BLaER1 (cell line): ENCODE results near the gene KYNU.

Experiments
- H3K27ac ChIP-seq: shearing (Covaris generic); formaldehyde crosslinking; 2 replicates; pipeline ENCODE4 v1.8.1; 2022
- H3K27me3 ChIP-seq: shearing (Covaris generic); formaldehyde crosslinking; 2 replicates; pipeline ENCODE4 v1.8.1; 2022
- H3K36me3 ChIP-seq: shearing (Covaris generic); formaldehyde crosslinking; 2 replicates; pipeline ENCODE4 v1.8.1; 2022
- H3K4me1 ChIP-seq: shearing (Covaris generic); formaldehyde crosslinking; 2 replicates; pipeline ENCODE4 v1.8.1; 2022
- H3K4me2 ChIP-seq: shearing (Covaris generic); formaldehyde crosslinking; 2 replicates; pipeline ENCODE4 v1.8.1; 2022
- H3K4me3 ChIP-seq: shearing (Covaris generic); formaldehyde crosslinking; 2 replicates; pipeline ENCODE4 v1.8.1; 2022
- H3K9ac ChIP-seq: shearing (Covaris generic); formaldehyde crosslinking; 2 replicates; pipeline ENCODE4 v1.8.1; 2022
- H3K9me3 ChIP-seq: shearing (Covaris generic); formaldehyde crosslinking; 2 replicates; pipeline ENCODE4 v1.8.1; 2022
- H4K20me1 ChIP-seq: shearing (Covaris generic); formaldehyde crosslinking; 2 replicates; pipeline ENCODE4 v1.8.1; 2022
- Cebpa-rat ChIP-seq: shearing (Covaris generic); IDR thresholded peaks from 2 replicates; pipeline ENCODE4 v1.8.1; 2022

Gene KYNU

DNA sequence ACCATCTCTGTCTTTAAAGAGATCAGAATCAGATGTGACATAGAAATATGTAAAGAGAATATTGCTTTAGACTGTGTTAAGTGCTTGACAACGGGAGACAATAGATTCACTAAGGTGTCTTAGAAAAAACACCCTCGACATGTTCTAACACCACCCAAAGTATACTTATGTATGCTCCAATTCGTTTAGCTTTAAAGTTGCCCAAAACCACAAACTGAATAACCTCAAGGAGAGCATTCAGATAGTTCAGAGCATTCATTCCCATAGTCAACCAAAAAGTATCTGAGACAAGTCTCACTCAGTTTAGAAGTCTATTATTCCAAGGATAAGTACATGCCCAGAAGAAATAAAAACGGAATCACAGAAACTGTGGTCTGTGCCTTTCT lies 96.4 kb downstream of the KYNU start:
- H3K4me1 ChIP-seq, result no peaks in the 10 kb centered on the region; the same call in 1 of the 2 replicates
- H3K27me3 ChIP-seq, result no peaks in the 10 kb centered on the region
- no peak overlapping the region for H3K4me2 ChIP-seq
- TF ChIP-seq Cebpa-rat, result no peak
- H3K27ac ChIP-seq, result no peak overlapping the region
- no peaks in the 10 kb centered on the region for H3K36me3 ChIP-seq
- no peak overlapping the region for H3K4me3 ChIP-seq
- H4K20me1 ChIP-seq, result no peaks in the 10 kb centered on the region
- H3K9me3 ChIP-seq, result no peaks in the 10 kb centered on the region
- H3K9ac ChIP-seq, result no peak overlapping the region

DNA sequence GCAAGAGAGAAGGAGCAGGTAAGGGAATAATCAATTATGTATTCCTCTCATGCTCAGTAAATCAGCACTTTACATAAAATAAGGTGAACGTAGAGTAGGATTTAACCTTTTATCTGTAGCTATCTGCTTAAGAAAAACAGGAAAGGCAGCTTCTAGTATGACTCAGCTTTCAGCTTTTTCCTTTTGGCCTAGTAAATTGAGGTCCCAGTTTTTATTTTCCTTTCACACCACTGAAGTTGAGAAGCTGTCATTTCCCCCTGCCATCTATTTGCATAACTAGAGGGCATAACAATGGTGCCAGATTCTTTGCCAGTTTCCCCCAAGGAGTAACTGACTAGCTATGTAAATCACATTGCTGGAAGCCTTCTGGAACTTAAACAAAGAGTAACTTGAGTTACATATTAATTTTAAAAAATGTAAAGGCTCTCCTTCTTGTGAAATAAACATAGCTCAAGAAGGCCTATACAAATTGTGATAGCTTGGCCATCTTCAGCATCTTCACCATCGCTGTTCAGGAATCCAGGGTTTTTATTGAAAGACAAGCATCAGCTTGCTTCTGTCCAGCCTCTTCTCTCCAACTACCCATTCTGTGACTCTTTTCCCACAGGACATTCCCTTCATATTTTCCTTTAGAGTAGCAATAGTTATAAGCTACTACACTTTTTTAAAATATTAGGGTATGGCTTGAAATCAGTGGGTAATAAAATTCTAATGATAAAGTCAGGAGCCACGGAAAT lies 97.0 kb downstream of the KYNU start:
- H3K9ac ChIP-seq, result no peak overlapping the region
- no peak overlapping the region for H3K4me2 ChIP-seq
- no peaks in the 10 kb centered on the region for H3K9me3 ChIP-seq
- TF ChIP-seq Cebpa-rat, result no peak
- no peaks in the 10 kb centered on the region for H3K36me3 ChIP-seq
- H3K4me3 ChIP-seq, result no peak overlapping the region
- no peaks in the 10 kb centered on the region for H3K27me3 ChIP-seq
- no peaks in the 10 kb centered on the region; the same call in 1 of the 2 replicates for H3K4me1 ChIP-seq
- H3K27ac ChIP-seq, result no peak overlapping the region
- no peaks in the 10 kb centered on the region for H4K20me1 ChIP-seq

DNA sequence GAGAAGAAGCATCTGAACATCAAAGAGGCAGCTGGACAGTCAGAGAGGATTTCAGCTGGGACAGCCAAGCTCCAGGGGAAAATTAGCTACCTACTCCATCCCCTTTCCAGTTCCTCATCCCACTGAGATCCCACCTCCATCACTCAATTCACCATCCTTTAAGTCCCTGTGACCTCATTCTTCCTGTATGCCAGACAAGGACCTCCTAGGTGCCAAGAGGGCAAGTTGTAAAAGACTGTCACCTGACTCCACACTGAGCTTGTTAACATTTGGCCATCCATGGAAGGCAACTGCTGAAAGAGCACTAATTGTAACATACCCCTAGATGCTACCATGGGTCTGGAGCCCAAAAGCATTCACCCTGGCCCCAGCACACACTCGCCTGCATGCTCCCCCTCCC lies 97.8 kb downstream of the KYNU start:
- Histone ChIP-seq H3K4me2 (no peak overlapping the region), H3K4me3 (no peak overlapping the region), H3K9ac (no peak overlapping the region), H3K4me1 (no peaks in the 10 kb centered on the region; the same call in 1 of the 2 replicates), H3K27me3 (no peaks in the 10 kb centered on the region), H3K9me3 (no peaks in the 10 kb centered on the region), H3K36me3 (no peaks in the 10 kb centered on the region), H3K27ac (no peak overlapping the region), H4K20me1 (no peaks in the 10 kb centered on the region)
- TF ChIP-seq Cebpa-rat, result no peak

DNA sequence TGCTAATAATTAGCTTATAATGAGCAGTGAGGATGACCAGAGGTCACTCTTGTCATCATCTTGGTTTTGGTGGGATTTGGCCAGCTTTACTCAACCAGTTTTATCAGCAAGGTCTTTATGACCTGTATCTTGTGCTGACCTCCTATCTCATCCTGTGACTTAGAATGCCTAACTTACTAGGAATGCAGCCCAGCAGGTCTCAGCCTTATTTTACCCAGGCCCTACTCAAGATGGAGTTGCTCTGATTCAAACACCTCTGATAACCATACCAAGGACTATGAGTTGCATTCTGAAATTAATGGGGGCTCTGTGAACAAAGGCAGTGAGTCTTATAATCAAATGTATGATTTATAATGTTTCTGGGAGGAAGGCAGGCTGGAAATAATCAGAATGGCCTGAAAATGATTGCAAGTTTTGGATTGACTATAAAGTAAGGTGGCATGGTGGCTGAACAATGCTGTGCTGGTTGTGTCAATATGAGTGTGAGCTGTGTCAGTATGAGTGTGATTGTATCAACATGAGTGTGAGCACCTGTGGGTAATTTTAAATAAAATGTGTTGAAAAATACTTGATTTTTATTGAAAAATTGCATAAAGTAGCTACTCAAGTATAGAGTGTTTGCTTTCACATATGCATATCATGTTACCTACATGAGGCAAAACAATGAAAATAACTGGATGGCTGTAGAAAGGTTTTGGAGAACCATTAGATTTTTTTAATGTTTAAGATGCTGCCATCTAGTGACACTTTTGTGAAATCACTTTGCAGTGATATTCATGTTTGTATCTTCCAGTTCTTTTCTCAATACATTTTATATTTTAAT lies 103.0 kb downstream of the KYNU start:
- H4K20me1 ChIP-seq, result no peaks in the 10 kb centered on the region
- no peaks in the 10 kb centered on the region for H3K9me3 ChIP-seq
- no peak overlapping the region for H3K4me2 ChIP-seq

DNA sequence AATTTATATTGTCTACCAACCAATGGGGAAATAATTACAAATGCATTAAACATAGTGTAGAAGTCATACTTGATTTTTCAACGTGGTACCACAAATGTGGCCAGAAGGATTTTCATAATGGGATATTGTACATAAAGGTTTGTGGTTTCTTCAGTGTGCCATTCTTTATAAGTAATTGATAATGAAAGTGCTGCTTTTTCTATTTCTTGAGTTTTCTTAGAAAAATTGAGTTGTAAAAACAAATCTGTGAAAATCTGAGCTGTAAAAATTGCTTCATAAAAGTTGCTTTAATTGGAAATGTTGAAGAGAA lies 103.6 kb downstream of the KYNU start:
- Histone ChIP-seq H4K20me1 (no peaks in the 10 kb centered on the region), H3K36me3 (no peaks in the 10 kb centered on the region), H3K4me3 (no peak overlapping the region), H3K9me3 (no peaks in the 10 kb centered on the region), H3K4me1 (no peaks in the 10 kb centered on the region), H3K9ac (no peak overlapping the region), H3K27me3 (no peaks in the 10 kb centered on the region), H3K27ac (no peak overlapping the region), H3K4me2 (no peak overlapping the region)
- TF ChIP-seq Cebpa-rat, result no peak

More for the DNA sequence above, 103.0 kb downstream of the KYNU start:
- Histone ChIP-seq H3K27me3 (no peaks in the 10 kb centered on the region), H3K4me1 (no peaks in the 10 kb centered on the region), H3K9ac (no peak overlapping the region), H3K27ac (no peak overlapping the region), H3K36me3 (no peaks in the 10 kb centered on the region), H3K4me3 (no peak overlapping the region)
- TF ChIP-seq Cebpa-rat, result no peak

DNA sequence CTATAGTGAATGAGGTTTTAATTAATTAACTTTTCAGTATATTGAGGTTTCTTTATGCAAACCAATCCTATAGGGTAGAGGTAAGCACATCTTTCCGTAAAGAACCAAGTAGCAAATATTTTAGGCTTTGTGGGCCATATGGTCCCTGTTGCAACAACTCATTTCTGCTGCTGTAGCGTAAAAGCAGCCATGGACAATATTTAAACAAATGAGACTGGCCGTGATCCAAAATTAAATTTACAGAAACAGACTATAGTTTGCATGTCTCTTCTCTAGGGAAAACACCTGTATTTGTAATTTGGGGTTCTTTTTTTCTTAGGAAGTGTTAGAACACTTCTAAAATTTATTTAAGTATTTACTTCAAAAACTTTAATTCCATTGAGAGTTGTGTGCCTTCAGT lies 104.3 kb downstream of the KYNU start:
- Histone ChIP-seq H3K9ac (no peak overlapping the region), H3K4me3 (no peak overlapping the region), H3K27ac (no peak overlapping the region), H3K27me3 (no peaks in the 10 kb centered on the region), H3K9me3 (no peaks in the 10 kb centered on the region), H4K20me1 (no peaks in the 10 kb centered on the region), H3K4me2 (no peak overlapping the region), H3K4me1 (no peaks in the 10 kb centered on the region), H3K36me3 (no peaks in the 10 kb centered on the region)
- TF ChIP-seq Cebpa-rat, result no peak

DNA sequence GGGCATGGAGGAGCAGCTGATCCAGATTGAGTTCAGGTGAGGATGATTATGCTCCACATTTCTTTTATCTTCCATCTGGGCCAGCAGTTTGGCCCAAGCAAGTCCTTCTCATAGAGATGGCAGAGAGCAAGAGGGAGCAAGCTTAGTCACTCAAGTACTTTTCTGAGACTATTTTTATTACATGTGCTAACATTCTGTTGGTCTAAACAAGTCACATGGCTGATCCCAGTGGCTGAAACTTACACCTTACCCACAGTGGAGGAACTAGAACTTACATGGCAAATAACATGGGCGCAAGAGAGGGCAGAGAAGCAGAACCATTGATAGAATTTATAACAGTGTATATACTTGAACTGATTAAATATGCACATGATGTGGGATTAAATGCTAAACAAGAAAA lies 105.7 kb downstream of the KYNU start:
- no peaks in the 10 kb centered on the region for H3K36me3 ChIP-seq
- no peak overlapping the region for H3K9ac ChIP-seq
- no peak overlapping the region for H3K27ac ChIP-seq
- no peak overlapping the region for H3K4me2 ChIP-seq
- no peaks in the 10 kb centered on the region for H3K4me1 ChIP-seq
- H3K9me3 ChIP-seq, result no peaks in the 10 kb centered on the region
- TF ChIP-seq Cebpa-rat, result no peak
- no peak overlapping the region for H3K4me3 ChIP-seq
- no peaks in the 10 kb centered on the region for H3K27me3 ChIP-seq
- no peaks in the 10 kb centered on the region for H4K20me1 ChIP-seq

DNA sequence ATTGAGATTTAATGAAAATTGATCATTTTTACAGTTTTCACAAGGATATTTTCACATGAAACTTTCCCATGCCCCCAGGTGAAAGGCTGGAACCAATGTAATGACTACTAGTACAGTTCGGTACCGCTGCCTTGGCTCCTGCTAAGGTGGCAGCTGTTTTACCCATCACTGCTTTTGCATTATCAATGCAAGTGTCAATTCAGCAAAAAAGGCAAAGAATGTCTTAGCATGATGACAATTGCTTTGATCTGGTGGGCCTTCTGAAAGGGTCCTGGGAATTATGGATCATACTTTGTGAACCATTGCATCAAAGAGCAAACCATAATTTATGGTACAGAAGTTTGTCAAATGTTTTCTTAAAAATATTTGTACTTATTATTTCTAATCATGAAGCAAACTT lies 107.2 kb downstream of the KYNU start:
- Histone ChIP-seq H3K27ac (no peak overlapping the region), H3K9me3 (no peaks in the 10 kb centered on the region), H3K4me3 (no peak overlapping the region), H3K36me3 (no peaks in the 10 kb centered on the region), H3K4me2 (no peak overlapping the region), H3K9ac (no peak overlapping the region), H4K20me1 (no peaks in the 10 kb centered on the region), H3K27me3 (no peaks in the 10 kb centered on the region), H3K4me1 (no peaks in the 10 kb centered on the region)
- TF ChIP-seq Cebpa-rat, result no peak

DNA sequence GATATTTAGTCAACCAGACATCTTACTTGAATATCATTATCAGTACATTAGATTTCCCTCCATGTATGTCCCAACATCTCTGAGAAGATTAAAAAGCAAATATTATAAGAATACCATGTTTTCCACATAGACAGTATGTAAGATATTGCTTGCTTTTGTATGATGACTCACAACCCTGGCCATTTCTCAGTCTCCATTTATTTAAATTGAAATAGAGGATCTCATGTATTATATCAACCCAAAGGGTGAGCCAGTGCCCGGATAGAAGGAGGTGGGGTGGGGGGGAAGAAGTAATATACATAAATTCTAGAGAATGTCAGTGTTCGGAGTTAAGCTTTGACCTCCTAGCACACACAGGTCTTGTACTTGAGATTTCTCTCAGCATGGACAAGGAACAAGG lies 109.6 kb downstream of the KYNU start:
- Histone ChIP-seq H3K9ac (no peak overlapping the region), H3K27ac (no peak overlapping the region), H3K4me1 (no peaks in the 10 kb centered on the region), H4K20me1 (no peaks in the 10 kb centered on the region), H3K4me2 (no peak overlapping the region), H3K4me3 (no peak overlapping the region), H3K9me3 (no peaks in the 10 kb centered on the region), H3K27me3 (no peaks in the 10 kb centered on the region), H3K36me3 (no peaks in the 10 kb centered on the region)
- TF ChIP-seq Cebpa-rat, result no peak
